HEK293 (cell line): ENCODE results near the gene RPL36.

ENCODE experiments used
- CTCF ChIA-PET: fragments of 350-600 bp; formaldehyde crosslinking; extraction: SDS; loops from one replicate; lab custom pipeline; 2021; ENCODE audit warnings: antibody characterized with exemption; lab: Yijun Ruan, JAX
- POLR2A ChIA-PET: fragments of 300-600 bp; formaldehyde crosslinking; extraction: SDS; loops from one replicate; lab custom pipeline; 2020; ENCODE audit warnings: antibody characterized with exemption, inconsistent platforms; lab: Yijun Ruan, JAX
- H3K27ac ChIP-seq: fragments of 200-500 bp; sonication (Bioruptor generic); 2 replicates; pipeline ENCODE4 v1.5.1; 2014; ENCODE audit warnings: low read depth, low read length, control low read depth, inconsistent platforms; ENCODE audit errors: extremely low read depth
- H3K36me3 ChIP-seq, 2 experiments: fragments of 200-500 bp in 1 of 2; sonication (Bioruptor generic) in 1 of 2; 1 replicate in 1 of 2; 2 replicates in 1 of 2; pipeline ENCODE4 v1.5.1; 2014 to 2017; ENCODE audit warnings: inconsistent platforms in 2 of 2, low read length in 2 of 2; ENCODE audit not compliant: control insufficient read depth in 2 of 2, insufficient read depth in 1 of 2
- H3K4me1 ChIP-seq: fragments of 200-500 bp; sonication (Bioruptor generic); 2 replicates; pipeline ENCODE4 v1.5.1; 2014; ENCODE audit warnings: mild to moderate bottlenecking, low read length, inconsistent platforms; ENCODE audit not compliant: control insufficient read depth, insufficient read depth
- H3K4me3 ChIP-seq: 2 replicates; pipeline ENCODE4 v1.5.1; 2011; ENCODE audit warnings: low read depth, mild to moderate bottlenecking, control low read depth, low read length, moderate library complexity
- H3K9me3 ChIP-seq: fragments of 200-500 bp; sonication (Bioruptor generic); 2 replicates; pipeline ENCODE4 v1.5.1; 2014; ENCODE audit warnings: low read depth, low read length, inconsistent platforms; ENCODE audit not compliant: control insufficient read depth, insufficient read depth
- ELK4 ChIP-seq: IDR thresholded peaks from 2 replicates; pipeline ENCODE4 v1.6.1; 2011; ENCODE audit warnings: mild to moderate bottlenecking, low read depth, low read length, borderline replicate concordance
- KLF1 ChIP-seq: fragments of 450-650 bp; formaldehyde crosslinking; IDR thresholded peaks from 2 replicates; pipeline ENCODE4 v1.5.1; 2016; ENCODE audit warnings: missing biosample characterization, missing genetic modification characterization
- KLF9 ChIP-seq: fragments of 450-650 bp; formaldehyde crosslinking; IDR thresholded peaks from 2 replicates; pipeline ENCODE4 v1.5.1; 2016; ENCODE audit warnings: missing biosample characterization, missing genetic modification characterization, low read depth
- MZF1 ChIP-seq: fragments of 450-650 bp; formaldehyde crosslinking; IDR thresholded peaks from 2 replicates; pipeline ENCODE4 v1.5.1; 2017; ENCODE audit warnings: missing biosample characterization, missing genetic modification characterization, borderline replicate concordance
- SP2 ChIP-seq: fragments of 450-650 bp; formaldehyde crosslinking; IDR thresholded peaks from 2 replicates; pipeline ENCODE4 v1.5.1; 2016; ENCODE audit warnings: missing biosample characterization, missing genetic modification characterization
- WT1 ChIP-seq: fragments of 450-650 bp; formaldehyde crosslinking; IDR thresholded peaks from 2 replicates; pipeline ENCODE4 v1.5.1; 2016; ENCODE audit warnings: missing biosample characterization, missing genetic modification characterization
- ZBTB1 ChIP-seq: fragments of 450-650 bp; formaldehyde crosslinking; IDR thresholded peaks from 2 replicates; pipeline ENCODE4 v1.5.1; 2016; ENCODE audit warnings: missing biosample characterization, missing genetic modification characterization
- ZBTB20 ChIP-seq: fragments of 450-650 bp; formaldehyde crosslinking; IDR thresholded peaks from 2 replicates; pipeline ENCODE4 v1.5.1; 2016; ENCODE audit warnings: missing biosample characterization, missing genetic modification characterization
- ZFP37 ChIP-seq: fragments of 450-650 bp; formaldehyde crosslinking; IDR thresholded peaks from 2 replicates; pipeline ENCODE4 v1.5.1; 2016; ENCODE audit warnings: missing biosample characterization, missing genetic modification characterization
- ZNF114 ChIP-seq: fragments of 450-650 bp; formaldehyde crosslinking; IDR thresholded peaks from 2 replicates; pipeline ENCODE4 v1.5.0; 2017; ENCODE audit warnings: missing biosample characterization, missing genetic modification characterization
- ZNF140 ChIP-seq: fragments of 450-650 bp; formaldehyde crosslinking; IDR thresholded peaks from 2 replicates; pipeline ENCODE4 v1.5.1; 2016; ENCODE audit warnings: missing biosample characterization, missing genetic modification characterization
- ZNF19 ChIP-seq: fragments of 450-650 bp; formaldehyde crosslinking; IDR thresholded peaks from 2 replicates; pipeline ENCODE4; 2016; ENCODE audit warnings: missing biosample characterization, missing genetic modification characterization, low read depth
- ZNF202 ChIP-seq: fragments of 450-650 bp; formaldehyde crosslinking; IDR thresholded peaks from 2 replicates; pipeline ENCODE4 v1.5.1; 2016; ENCODE audit warnings: missing biosample characterization, missing genetic modification characterization, borderline replicate concordance
- ZNF23 ChIP-seq: fragments of 450-650 bp; formaldehyde crosslinking; IDR thresholded peaks from 2 replicates; pipeline ENCODE4 v1.5.1; 2016; ENCODE audit warnings: missing biosample characterization, missing genetic modification characterization, borderline replicate concordance
- ZNF280C ChIP-seq: fragments of 450-650 bp; formaldehyde crosslinking; IDR thresholded peaks from 2 replicates; pipeline ENCODE4 v1.5.1; 2016; ENCODE audit warnings: missing biosample characterization, missing genetic modification characterization
- ZNF513 ChIP-seq: fragments of 450-650 bp; IDR thresholded peaks from 2 replicates; pipeline ENCODE4 v1.5.1; 2018; ENCODE audit warnings: missing biosample characterization, missing genetic modification characterization
- ZNF596 ChIP-seq: fragments of 450-650 bp; IDR thresholded peaks from 2 replicates; pipeline ENCODE4 v1.5.0; 2018; ENCODE audit warnings: missing biosample characterization, mild to moderate bottlenecking, missing genetic modification characterization, moderate library complexity
- ZNF624 ChIP-seq: fragments of 450-650 bp; formaldehyde crosslinking; IDR thresholded peaks from 2 replicates; pipeline ENCODE4 v1.5.1; 2017; ENCODE audit warnings: missing biosample characterization, missing genetic modification characterization
- ZNF670 ChIP-seq: fragments of 450-650 bp; formaldehyde crosslinking; IDR thresholded peaks from 2 replicates; pipeline ENCODE4 v1.5.1; 2016; ENCODE audit warnings: missing biosample characterization, missing genetic modification characterization, low read depth
- ZNF777 ChIP-seq: fragments of 450-650 bp; formaldehyde crosslinking; IDR thresholded peaks from 2 replicates; pipeline ENCODE4 v1.5.1; 2017; ENCODE audit warnings: missing biosample characterization, missing genetic modification characterization, borderline replicate concordance
- ZSCAN18 ChIP-seq: fragments of 450-650 bp; formaldehyde crosslinking; IDR thresholded peaks from 2 replicates; pipeline ENCODE4 v1.5.1; 2016; ENCODE audit warnings: missing biosample characterization, missing genetic modification characterization

RPL36 gene

GRCh38 chr19:5713228-5713627 lies 23.1 kb downstream of the RPL36 start:
- ChIA-PET CTCF (interaction anchor here (1.4 to 2.3 kb wide), 2 partner anchors 24 to 26 kb away, joined by 3 to 15 read pairs; partner anchors contain the start of gene RPL36), POLR2A (interaction anchor here (1.0 kb wide), 2 partner anchors 18 to 22 kb away, joined by 3 to 5 read pairs; no protein-coding TSS in a partner anchor)
- Histone ChIP-seq H3K9me3 (no peaks in the 10 kb centered on the region), H3K27ac (no peak overlapping the region), H3K4me1 (peaks cover 8% of the 10 kb centered on the region; the same call in 1 of the 2 replicates), H3K4me3 (no peak overlapping the region), H3K36me3 (peaks cover 45 to 66% of the 10 kb centered on the region in 2 experiments; a peak in 2 of 3 replicates)
- TF ChIP-seq ZNF670 (tag by site-specific recombination) (no peak), ZFP37 (no peak), ZSCAN18 (tag by site-specific recombination) (no peak), ZNF140 (no peak), ZNF624 (tag by site-specific recombination) (no peak), ZNF114 (tag by site-specific recombination) (no peak), ZNF23 (tag by site-specific recombination) (no peak), ZNF19 (no peak), ZNF280C (tag by site-specific recombination) (no peak), ZNF777 (tag by site-specific recombination) (no peak), ZNF202 (tag by site-specific recombination) (no peak), WT1 (no peak), SP2 (tag by site-specific recombination) (no peak)

GRCh38 chr19:5714816-5715215 lies 24.7 kb downstream of the RPL36 start:
- TF ChIP-seq ZBTB1 (tag by site-specific recombination): no peak
- no peak for TF ChIP-seq ZBTB20 (tag by site-specific recombination)
- TF ChIP-seq KLF9 (tag by site-specific recombination): no peak
- TF ChIP-seq ZNF513: no peak
- no peak for TF ChIP-seq ELK4
- peak; percentile 29; the same call in 1 of the 2 replicates for TF ChIP-seq KLF1
- no peak for TF ChIP-seq MZF1 (tag by site-specific recombination)
- no peak for TF ChIP-seq ZNF596 (tag by site-specific recombination)
- no peak overlapping the region for H3K27ac ChIP-seq
- no peaks in the 10 kb centered on the region for H3K9me3 ChIP-seq
- CTCF ChIA-PET: interaction anchor here (0.6 to 1.2 kb wide), 6 partner anchors 25 to 1363 kb away, joined by 3 to 5 read pairs (median 4); partner anchors contain the start of gene RPL36
- H3K4me3 ChIP-seq: no peak overlapping the region
- peaks cover 12% of the 10 kb centered on the region; the same call in 1 of the 2 replicates for H3K4me1 ChIP-seq
- POLR2A ChIA-PET: interaction anchor here (1.2 kb wide), 1 partner anchor 25 kb away, joined by 3 read pairs; the partner anchor contains the start of gene RPL36
- peaks cover 37 to 56% of the 10 kb centered on the region in 2 experiments; a peak in 2 of 3 replicates for H3K36me3 ChIP-seq
